Measurements from ENCODE around the gene ARHGAP28.

ARHGAP28 gene

DNA sequence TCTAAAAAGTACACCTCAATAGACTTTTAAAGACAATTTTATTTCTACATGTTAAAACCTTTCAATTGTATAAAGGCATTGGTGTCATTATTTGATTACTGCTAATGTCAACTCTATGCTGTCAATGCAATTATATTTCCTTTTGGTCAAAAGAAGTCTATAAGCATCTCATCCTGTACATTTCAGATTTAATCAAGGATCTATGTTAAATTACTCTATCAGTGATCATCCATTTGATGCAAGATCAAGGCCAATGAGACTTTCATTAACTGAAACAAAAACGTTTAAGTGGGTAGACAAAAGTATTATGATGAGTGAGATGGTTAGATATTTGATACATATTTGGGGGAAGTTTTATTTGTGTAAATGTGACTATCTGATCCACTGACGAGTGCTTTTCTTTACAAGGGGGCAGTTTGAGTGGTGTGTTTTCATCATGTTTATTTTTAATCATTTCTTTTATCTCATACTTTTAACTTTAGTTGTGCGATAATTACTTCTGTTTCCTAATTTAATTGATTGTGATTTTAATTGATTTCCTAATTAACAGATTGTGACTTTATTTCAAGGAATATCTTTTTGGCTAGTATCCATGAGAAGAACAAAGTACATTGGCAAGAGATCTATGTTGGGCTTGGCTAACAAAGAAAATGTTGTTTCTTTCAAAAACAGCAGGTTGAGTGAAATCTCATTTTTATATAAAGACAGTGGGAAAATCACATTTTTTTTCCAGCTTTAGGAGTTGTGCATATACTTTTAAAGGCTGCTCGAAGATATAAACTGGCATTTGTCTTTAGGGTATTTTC, 1.1 kb downstream of the ARHGAP28 start:
- CTCF ChIA-PET = no interaction called here
- POLR2A ChIA-PET = interaction anchor here (2.1 kb wide), 1 partner anchor 10 kb away, joined by 12 read pairs; no protein-coding TSS in a partner anchor
- no peak for DNase-seq (ENCODE audit: low read depth, low spot score)
- H3K4me3 ChIP-seq (ENCODE audit: low read depth, low read length) = peak overlapping the region; percentile 66
- TF ChIP-seq, protein P1, sequence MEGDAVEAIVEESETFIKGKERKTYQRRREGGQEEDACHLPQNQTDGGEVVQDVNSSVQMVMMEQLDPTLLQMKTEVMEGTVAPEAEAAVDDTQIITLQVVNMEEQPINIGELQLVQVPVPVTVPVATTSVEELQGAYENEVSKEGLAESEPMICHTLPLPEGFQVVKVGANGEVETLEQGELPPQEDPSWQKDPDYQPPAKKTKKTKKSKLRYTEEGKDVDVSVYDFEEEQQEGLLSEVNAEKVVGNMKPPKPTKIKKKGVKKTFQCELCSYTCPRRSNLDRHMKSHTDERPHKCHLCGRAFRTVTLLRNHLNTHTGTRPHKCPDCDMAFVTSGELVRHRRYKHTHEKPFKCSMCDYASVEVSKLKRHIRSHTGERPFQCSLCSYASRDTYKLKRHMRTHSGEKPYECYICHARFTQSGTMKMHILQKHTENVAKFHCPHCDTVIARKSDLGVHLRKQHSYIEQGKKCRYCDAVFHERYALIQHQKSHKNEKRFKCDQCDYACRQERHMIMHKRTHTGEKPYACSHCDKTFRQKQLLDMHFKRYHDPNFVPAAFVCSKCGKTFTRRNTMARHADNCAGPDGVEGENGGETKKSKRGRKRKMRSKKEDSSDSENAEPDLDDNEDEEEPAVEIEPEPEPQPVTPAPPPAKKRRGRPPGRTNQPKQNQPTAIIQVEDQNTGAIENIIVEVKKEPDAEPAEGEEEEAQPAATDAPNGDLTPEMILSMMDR (IDR thresholded peaks at IDR 0.05; ENCODE audit: insufficient read depth, low read length, missing control alignments) = no peak

DNA sequence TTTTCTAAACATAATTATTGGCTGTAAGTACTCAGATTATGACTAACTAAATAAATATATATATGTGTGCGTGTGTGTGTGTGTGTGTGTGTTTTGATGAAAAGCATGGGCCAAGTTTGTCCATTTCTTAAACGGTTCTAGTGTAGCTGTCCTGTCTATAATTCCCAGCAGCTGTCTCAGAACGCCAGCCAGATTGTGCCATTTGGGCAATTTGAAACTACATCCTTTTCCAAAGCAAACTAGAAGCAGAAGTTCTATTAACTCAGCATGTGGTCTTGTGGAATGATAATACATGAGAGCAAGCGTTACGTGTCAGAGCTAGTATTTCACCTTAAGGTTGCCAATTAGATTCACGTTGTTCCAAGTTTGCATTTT, 1.7 kb downstream of the ARHGAP28 start:
- CTCF ChIA-PET = no interaction called here

DNA sequence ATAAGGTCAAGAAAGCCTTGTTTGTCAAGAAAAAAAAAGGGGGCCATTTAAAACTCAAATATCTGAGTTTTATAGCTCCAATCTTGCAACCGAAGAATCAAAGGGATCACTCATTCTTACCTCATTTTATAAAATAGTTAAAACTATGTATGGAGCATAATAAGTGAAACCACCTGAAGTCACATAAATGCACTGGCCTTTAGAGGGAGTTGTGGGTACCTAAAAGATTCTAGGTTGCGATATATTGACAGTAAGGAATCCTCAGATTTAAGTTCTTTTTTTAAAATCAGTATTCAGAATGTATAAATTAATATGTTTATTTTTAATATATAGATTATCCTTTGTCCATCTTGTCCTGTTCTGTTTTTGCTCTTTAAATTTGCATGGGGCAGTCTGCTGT, 3.4 kb downstream of the ARHGAP28 start:
- ChIA-PET CTCF (interaction anchor here (0.7 kb wide), 1 partner anchor 10 kb away, joined by 3 read pairs; no protein-coding TSS in a partner anchor), POLR2A (no interaction called here)
- TF ChIP-seq, protein P1 (IDR thresholded peaks at IDR 0.05; ENCODE audit: insufficient read depth, low read length, missing control alignments) = no peak
- H3K4me3 ChIP-seq (ENCODE audit: low read depth, low read length) = no peak overlapping the region
- DNase-seq (ENCODE audit: low read depth, low spot score) = no peak

More for the DNA sequence above, 1.7 kb downstream of the ARHGAP28 start:
- peak; percentile 75 for DNase-seq (ENCODE audit: low read depth, low spot score)
- POLR2A ChIA-PET = interaction anchor here (0.7 to 2.1 kb wide), 2 partner anchors 10 to 16 kb away, joined by 3 to 12 read pairs; no protein-coding TSS in a partner anchor
- no peak overlapping the region for H3K4me3 ChIP-seq (ENCODE audit: low read depth, low read length)
- TF ChIP-seq, protein P1 (IDR thresholded peaks at IDR 0.05; ENCODE audit: insufficient read depth, low read length, missing control alignments) = no peak

DNA sequence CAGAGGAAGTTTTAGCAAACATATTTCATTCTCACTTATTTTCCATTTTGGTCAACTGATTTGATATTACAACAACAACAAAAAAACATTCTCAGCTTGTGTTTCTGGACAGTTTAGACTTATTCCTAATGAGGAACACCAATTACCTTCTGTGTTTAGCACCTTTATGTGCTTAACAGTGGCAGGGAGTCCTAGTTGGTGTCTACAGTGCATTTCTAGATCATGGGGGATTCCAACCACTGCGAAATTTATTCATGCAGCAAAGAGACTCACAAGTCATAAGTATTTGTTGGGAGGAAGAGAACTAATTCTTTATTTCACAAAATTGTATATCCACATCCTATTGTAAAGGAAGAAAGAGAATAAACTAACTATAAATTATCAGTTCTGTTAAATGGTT, 4.2 kb downstream of the ARHGAP28 start:
- TF ChIP-seq, protein P1 (IDR thresholded peaks at IDR 0.05; ENCODE audit: insufficient read depth, low read length, missing control alignments) = no peak
- ChIA-PET CTCF (no interaction called here), POLR2A (no interaction called here)
- DNase-seq (ENCODE audit: low read depth, low spot score) = no peak
- H3K4me3 ChIP-seq (ENCODE audit: low read depth, low read length) = no peak overlapping the region

DNA sequence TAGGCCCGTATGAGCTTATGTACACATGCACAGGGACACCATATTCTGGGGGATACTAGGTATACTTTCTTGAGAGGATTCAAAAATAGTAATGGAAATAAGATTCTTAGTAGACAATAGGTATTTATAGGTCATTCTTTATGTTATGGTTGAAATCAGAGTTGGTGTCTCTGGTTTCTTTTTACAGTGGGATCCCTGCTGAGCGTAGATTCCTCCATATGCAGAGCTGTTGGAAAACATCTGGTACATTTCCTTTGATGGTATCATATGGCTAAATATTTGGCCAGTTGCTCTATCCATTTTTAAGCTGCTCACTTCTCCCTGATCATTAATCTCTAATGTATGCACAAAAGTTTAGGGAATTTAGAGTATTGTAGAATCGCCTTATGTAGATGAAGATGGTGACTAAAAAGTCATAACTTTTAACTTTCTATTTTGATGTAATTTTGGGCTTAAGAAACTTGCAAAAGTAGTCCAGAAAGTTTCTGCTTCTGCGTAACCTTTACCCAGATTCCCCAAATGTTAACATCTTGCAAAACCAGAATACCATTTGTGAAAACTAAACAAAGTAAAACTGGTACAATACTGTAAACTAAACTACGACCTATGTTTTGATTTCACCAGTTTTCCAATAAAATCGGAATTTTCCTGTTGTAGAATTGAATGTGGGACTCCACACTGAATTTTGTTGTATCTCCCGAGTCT, 5.4 kb downstream of the ARHGAP28 start:
- ChIA-PET POLR2A (no interaction called here), CTCF (no interaction called here)
- H3K4me3 ChIP-seq (ENCODE audit: low read depth, low read length) = no peak overlapping the region
- DNase-seq (ENCODE audit: low read depth, low spot score) = no peak
- TF ChIP-seq, protein P1 (IDR thresholded peaks at IDR 0.05; ENCODE audit: insufficient read depth, low read length, missing control alignments) = no peak

DNA sequence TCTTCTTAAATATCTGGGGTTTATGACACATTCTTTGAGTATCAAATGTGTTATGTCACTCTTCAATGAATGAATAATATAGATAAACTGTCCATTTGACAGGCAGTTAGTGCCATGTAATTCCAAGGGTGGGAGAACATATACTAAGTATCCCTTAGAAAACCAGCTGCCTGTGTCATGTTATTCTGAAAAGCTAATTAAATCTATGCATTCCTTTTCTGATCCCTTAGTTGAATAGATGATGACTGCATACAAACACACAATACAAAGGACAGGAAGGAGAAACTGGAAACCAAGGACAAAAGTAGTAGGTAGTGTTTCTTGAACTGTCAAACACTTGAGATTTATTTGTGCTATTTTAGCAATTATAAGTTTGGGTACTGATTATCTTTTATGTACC, 8.3 kb downstream of the ARHGAP28 start:
- POLR2A ChIA-PET = no interaction called here
- CTCF ChIA-PET = no interaction called here
- TF ChIP-seq, protein P1 (IDR thresholded peaks at IDR 0.05; ENCODE audit: insufficient read depth, low read length, missing control alignments) = no peak
- H3K4me3 ChIP-seq (ENCODE audit: low read depth, low read length) = no peak overlapping the region
- DNase-seq (ENCODE audit: low read depth, low spot score) = no peak
